Gastroesophageal sphincter (tissue), 4 donors: ENCODE results near the gene PAQR3. TPM values are rescaled to one million over a fixed set of nuclear protein-coding genes. Genes with fewer than 3 reads are reported as not detected.
"Not testable (repeated sequence)": the region's sequence is repeated elsewhere in the genome, so short reads cannot be mapped to it uniquely, and the experiment has no call there.

Source experiments
- ATAC-seq: fragments of 150-250 bp; one replicate; pipeline ENCODE4 v1.9.1; 2016; ENCODE audit warnings: mild to moderate bottlenecking, moderate library complexity
- H3K27ac ChIP-seq, 4 donors: fragments of 200-600 bp; sonication (generic) in 3 of 4; 1 replicate in 3 of 4; 2 replicates in 1 of 4; pipeline ENCODE4 v1.5.1; 2016 to 2019
- H3K27me3 ChIP-seq: fragments of 200-600 bp; sonication (generic); one replicate; pipeline ENCODE4 v1.5.1; 2019
- H3K36me3 ChIP-seq, 2 donors: fragments of 200-600 bp; sonication (generic); one replicate each; pipeline ENCODE4 v1.5.1; 2019; ENCODE audit warnings: control low read depth in 1 of 2
- H3K4me1 ChIP-seq, 3 donors: fragments of 200-600 bp; sonication (generic); 1 replicate in 2 of 3; 2 replicates in 1 of 3; pipeline ENCODE4 v1.5.1; 2016 to 2019; ENCODE audit warnings: control low read depth in 2 of 3
- H3K4me3 ChIP-seq, 2 donors: fragments of 200-600 bp; sonication (generic); one replicate each; pipeline ENCODE4 v1.5.1; 2019; ENCODE audit warnings: mild to moderate bottlenecking in 1 of 2, moderate library complexity in 1 of 2
- H3K9me3 ChIP-seq, 3 donors: fragments of 200-600 bp; sonication (generic); one replicate each; pipeline ENCODE4 v1.5.1; 2017 to 2019; ENCODE audit warnings: control low read depth in 2 of 3
- EP300 ChIP-seq: sonication (generic); formaldehyde crosslinking; IDR thresholded peaks from one replicate; pipeline ENCODE4 v1.6.1; 2017; ENCODE audit warnings: antibody characterized with exemption, mild to moderate bottlenecking
- POLR2A ChIP-seq, 2 donors: fragments of 450-650 bp; IDR thresholded peaks; one replicate each; pipeline ENCODE4 v1.6.1; 2017; ENCODE audit warnings: antibody characterized with exemption in 2 of 2, mild to moderate bottlenecking in 2 of 2, moderate library complexity in 1 of 2
- POLR2AphosphoS5 ChIP-seq: sonication (generic); formaldehyde crosslinking; IDR thresholded peaks from one replicate; pipeline ENCODE4 v1.6.1; 2017; ENCODE audit warnings: antibody characterized with exemption
- WGBS, 2 donors: methylation state at CpG; one replicate each; pipeline ENCODE4 v1.1.5; 2018; ENCODE audit warnings: low coverage in 1 of 2; 5-methylcytosine and 5-hydroxymethylcytosine counted together
- total RNA-seq, 4 donors: library from RNA; depleted of rRNA; stranded (reverse); fragments of >200 nt; gene quantifications; one replicate each; pipeline ENCODE4 v1.1.0, GENCODE V29; 2016
- TF ChIP-seq, protein P1 (sequence below), 4 experiments: fragments of 200-600 bp in 2 of 4; fragments of 450-650 bp in 2 of 4; sonication (generic) in 1 of 4; IDR thresholded peaks; one replicate each; pipeline ENCODE4 v1.5.1; 2017 to 2019; ENCODE audit warnings: antibody characterized with exemption in 4 of 4, mild to moderate bottlenecking in 2 of 4, moderate library complexity in 2 of 4

Gene PAQR3
- total RNA-seq, 4 donors from 2014 or later, result 22.8 to 76.0 (median 48.0) TPM

DNA sequence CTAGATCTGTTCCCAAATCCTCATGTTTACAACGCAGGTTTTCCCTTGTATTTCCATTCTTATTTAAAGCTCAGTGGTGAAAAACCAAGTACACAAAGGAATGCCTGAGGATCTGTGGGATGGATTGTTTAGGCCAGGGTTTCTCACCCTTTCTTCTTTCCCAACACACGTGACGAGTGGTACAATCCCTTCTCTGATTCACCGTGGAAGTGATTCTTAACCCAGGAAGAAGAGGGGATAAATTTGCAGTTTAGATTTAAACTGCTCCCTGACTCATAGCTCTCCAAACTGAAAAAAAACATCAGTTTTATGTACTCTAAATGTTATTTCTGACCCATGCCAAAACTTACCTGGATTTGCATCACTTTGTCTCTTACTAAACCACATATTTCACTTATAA is 17.0 kb downstream of the PAQR3 start:
- peaks cover 0 to 57% of the 10 kb centered on the region in 2 donors for H3K36me3 ChIP-seq
- H3K27me3 ChIP-seq, result no peaks in the 10 kb centered on the region
- TF ChIP-seq POLR2AphosphoS5 (no peak), EP300 (no peak), POLR2A (IDR thresholded peaks at IDR 0.05) (no peak)
- TF ChIP-seq, protein P1, sequence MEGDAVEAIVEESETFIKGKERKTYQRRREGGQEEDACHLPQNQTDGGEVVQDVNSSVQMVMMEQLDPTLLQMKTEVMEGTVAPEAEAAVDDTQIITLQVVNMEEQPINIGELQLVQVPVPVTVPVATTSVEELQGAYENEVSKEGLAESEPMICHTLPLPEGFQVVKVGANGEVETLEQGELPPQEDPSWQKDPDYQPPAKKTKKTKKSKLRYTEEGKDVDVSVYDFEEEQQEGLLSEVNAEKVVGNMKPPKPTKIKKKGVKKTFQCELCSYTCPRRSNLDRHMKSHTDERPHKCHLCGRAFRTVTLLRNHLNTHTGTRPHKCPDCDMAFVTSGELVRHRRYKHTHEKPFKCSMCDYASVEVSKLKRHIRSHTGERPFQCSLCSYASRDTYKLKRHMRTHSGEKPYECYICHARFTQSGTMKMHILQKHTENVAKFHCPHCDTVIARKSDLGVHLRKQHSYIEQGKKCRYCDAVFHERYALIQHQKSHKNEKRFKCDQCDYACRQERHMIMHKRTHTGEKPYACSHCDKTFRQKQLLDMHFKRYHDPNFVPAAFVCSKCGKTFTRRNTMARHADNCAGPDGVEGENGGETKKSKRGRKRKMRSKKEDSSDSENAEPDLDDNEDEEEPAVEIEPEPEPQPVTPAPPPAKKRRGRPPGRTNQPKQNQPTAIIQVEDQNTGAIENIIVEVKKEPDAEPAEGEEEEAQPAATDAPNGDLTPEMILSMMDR (IDR thresholded peaks at IDR 0.05), result no peak
- no peaks in the 10 kb centered on the region for H3K9me3 ChIP-seq
- no peaks in the 10 kb centered on the region for H3K4me1 ChIP-seq
- H3K4me3 ChIP-seq, result no peak overlapping the region
- 73 to 85% methylated on average over 3 to 4 of the region's 4 CpGs for WGBS, 2 donors
- H3K27ac ChIP-seq, result no peak overlapping the region
- no peak for ATAC-seq

DNA sequence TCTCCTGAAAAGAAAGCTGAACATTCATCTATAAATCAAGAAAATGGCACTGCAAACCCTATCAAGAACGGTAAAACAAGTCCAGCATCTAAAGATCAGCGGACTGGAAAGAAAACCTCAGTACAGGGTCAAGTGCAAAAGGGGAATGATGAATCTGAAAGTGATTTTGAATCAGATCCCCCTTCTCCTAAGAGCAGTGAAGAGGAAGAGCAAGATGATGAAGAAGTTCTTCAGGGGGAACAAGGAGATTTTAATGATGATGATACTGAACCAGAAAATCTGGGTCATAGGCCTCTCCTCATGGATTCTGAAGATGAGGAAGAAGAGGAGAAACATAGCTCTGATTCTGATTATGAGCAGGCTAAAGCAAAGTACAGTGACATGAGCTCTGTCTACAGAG is 28.6 kb downstream of the PAQR3 start:
- Histone ChIP-seq H3K27ac (no peak overlapping the region), H3K36me3 (peaks cover 0 to 23% of the 10 kb centered on the region in 2 donors), H3K27me3 (no peaks in the 10 kb centered on the region), H3K4me1 (no peaks in the 10 kb centered on the region), H3K9me3 (no peaks in the 10 kb centered on the region), H3K4me3 (no peak overlapping the region)
- TF ChIP-seq, protein P1 (IDR thresholded peaks at IDR 0.05), result no peak
- no peak for TF ChIP-seq EP300
- no peak for TF ChIP-seq POLR2A (IDR thresholded peaks at IDR 0.05)
- TF ChIP-seq POLR2AphosphoS5, result no peak
- WGBS, 2 donors, result 86 to 90% methylated on average over 2 of the region's 2 CpGs
- no peak for ATAC-seq

DNA sequence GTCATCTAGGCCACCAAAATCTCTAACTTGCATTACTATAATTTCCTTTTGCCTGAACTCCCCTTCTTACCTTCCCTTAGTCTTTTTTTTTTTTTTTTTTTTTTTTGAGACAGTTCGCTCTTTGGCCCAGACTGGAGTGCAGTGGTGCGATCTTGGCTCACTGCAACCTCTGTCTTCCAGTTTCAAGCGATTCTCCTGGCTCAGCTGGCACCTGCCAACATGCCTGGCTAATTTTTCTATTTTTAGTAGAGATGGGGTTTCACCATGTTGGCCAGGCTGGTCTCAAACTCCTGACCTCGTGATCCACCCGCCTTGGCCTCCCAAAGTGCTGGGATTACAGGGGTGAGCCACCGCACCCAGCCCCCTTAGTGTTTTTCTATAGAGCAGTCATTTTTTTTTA is 30.3 kb downstream of the PAQR3 start:
- H3K27ac ChIP-seq, H3K27me3 ChIP-seq, H3K9me3 ChIP-seq, H3K4me3 ChIP-seq, H3K4me1 ChIP-seq, ATAC-seq: not testable (repeated sequence)
- H3K36me3 ChIP-seq, result peaks cover 0 to 23% of the 10 kb centered on the region in 2 donors
- WGBS, 2 donors, result 98 to 100% methylated on average over 3 of the region's 6 CpGs

DNA sequence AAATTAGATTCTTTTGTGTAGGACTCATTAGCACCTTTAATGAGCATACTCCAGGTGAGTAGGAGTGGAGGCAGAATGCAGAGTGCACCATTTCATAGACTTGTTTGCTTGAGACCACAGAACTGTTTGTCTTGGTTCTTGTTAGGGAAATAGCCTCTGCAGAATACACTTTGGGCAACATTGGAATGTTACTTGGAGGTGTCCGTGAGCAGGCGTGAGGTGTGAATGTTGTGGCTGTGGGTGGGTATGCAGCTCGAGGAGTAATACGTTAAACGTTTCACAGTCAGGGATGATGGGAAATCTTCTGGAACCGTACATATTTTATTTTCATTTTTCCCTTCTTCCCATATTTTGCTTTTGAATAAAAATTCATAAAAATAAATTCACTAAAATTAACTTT is 31.6 kb downstream of the PAQR3 start:
- H3K36me3 ChIP-seq, result peaks cover 0 to 23% of the 10 kb centered on the region in 2 donors
- TF ChIP-seq, protein P1 (IDR thresholded peaks at IDR 0.05), result no peak
- ATAC-seq, result no peak
- no peak overlapping the region for H3K27ac ChIP-seq
- no peaks in the 10 kb centered on the region for H3K4me1 ChIP-seq
- H3K4me3 ChIP-seq, result no peak overlapping the region
- WGBS, 2 donors, result 82 to 97% methylated on average over 6 of the region's 6 CpGs
- no peaks in the 10 kb centered on the region for H3K27me3 ChIP-seq
- H3K9me3 ChIP-seq, result no peaks in the 10 kb centered on the region

DNA sequence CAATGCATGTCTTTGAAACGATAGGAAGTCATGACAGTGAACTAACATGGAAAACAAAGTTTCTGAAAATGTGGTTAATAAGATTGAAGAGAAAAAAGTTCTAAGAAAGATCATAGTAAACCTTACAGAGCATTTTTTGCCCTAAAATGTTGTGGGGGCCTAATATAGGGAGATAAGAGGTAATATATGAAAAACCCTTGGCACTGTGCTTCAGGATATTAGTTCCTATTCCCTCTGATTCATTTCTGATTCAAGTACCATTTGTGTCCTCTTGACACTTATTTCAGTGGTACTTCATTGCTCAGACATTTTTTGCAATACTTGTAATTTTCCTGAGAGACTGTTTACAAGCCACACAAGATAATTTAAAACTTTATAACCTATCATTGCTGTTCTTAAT is 35.1 kb downstream of the PAQR3 start:
- H3K36me3 ChIP-seq, result peaks cover 0 to 8% of the 10 kb centered on the region in 2 donors
- TF ChIP-seq POLR2AphosphoS5, result no peak
- TF ChIP-seq EP300, result no peak
- TF ChIP-seq, protein P1 (IDR thresholded peaks at IDR 0.05), result no peak
- TF ChIP-seq POLR2A (IDR thresholded peaks at IDR 0.05), result no peak
- WGBS, 2 donors, result 50 to 86% methylated on average over 1 of the region's 1 CpG

DNA sequence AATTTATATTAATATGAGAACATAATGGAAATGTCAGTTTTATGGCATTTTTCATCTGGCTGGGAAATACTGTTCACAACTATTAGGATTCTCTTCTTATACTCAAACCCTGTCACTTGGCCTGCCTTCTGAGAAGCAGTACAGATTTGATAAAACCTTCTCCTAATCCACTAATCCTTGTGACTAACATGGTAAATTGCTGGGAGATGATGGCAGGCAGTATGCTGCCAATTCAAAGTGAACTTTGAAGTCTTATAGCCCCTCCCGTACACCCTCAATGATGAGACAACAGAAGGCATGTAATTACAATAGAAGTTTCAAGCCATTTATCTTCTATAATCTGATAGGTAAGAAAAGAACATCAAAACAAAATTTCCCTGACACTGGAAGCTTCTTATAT is 36.9 kb downstream of the PAQR3 start:
- ATAC-seq, result no peak
- no peaks in the 10 kb centered on the region for H3K27me3 ChIP-seq
- no peaks in the 10 kb centered on the region for H3K4me1 ChIP-seq
- H3K36me3 ChIP-seq, result peaks cover 0 to 13% of the 10 kb centered on the region in 2 donors
- no peak overlapping the region for H3K27ac ChIP-seq
- TF ChIP-seq, protein P1 (IDR thresholded peaks at IDR 0.05), result no peak
- TF ChIP-seq EP300, result no peak
- no peak for TF ChIP-seq POLR2AphosphoS5
- no peak for TF ChIP-seq POLR2A (IDR thresholded peaks at IDR 0.05)
- H3K9me3 ChIP-seq, result no peaks in the 10 kb centered on the region
- no peak overlapping the region for H3K4me3 ChIP-seq
- WGBS, 2 donors, result 100% methylated on average over 1 of the region's 1 CpG

More for the DNA sequence above, 35.1 kb downstream of the PAQR3 start:
- Histone ChIP-seq H3K4me1 (no peaks in the 10 kb centered on the region), H3K27me3 (no peaks in the 10 kb centered on the region), H3K27ac (no peak overlapping the region), H3K4me3 (no peak overlapping the region), H3K9me3 (no peaks in the 10 kb centered on the region)
- no peak for ATAC-seq
